ENCODE results near the gene TRIM62. TPM values are rescaled to one million over a fixed set of nuclear protein-coding genes. Genes with fewer than 3 reads are reported as not detected.

TRIM62 gene
- total RNA-seq = 2.3 TPM
- long read RNA-seq, partial matches to known transcripts = 0 of 9 reads
- long read RNA-seq, other reads (novel, unspliced or antisense) = 5 of 9 reads

DNA sequence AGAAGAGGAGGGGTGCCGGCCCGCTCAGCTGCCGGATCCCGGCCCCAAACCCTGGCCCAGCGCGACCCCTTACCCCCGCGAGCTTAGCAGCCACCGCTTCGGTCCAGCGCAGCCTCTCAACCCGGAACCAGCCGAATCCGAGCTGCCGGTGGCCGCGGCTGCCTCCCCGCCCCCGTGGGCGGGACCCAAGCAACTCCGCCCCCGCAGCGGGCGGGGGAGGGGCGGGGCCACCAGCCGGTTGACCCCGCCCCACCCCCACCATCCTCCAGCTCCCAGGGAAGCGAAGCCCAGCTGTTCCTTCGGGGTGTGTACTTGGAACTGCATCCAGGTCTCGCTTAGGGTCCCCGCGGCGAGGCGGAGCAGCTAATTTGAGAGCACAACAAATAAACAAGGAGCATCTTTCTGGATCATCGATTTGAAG, at the start of gene TRIM62:
TSS of gene TRIM62 (minus strand) at position 123 of the 421 bp plus-strand sequence. CDS start 611 bp downstream, outside the sequence.
- intact Hi-C loops (cut with micrococcal nuclease) = no loop called here
- peak within 1 kb of the TSS; percentile 90 for H3K4me3 ChIP-seq
- no peak for TF ChIP-seq CTCF (IDR thresholded peaks at IDR 0.05; ENCODE audit: borderline replicate concordance)
- H3K36me3 ChIP-seq = no peaks in the 10 kb centered on the region
- peak; percentile 91 for DNase-seq
- H3K27ac ChIP-seq (replicated peaks) = peak within 1 kb of the TSS; percentile 84
- H3K4me1 ChIP-seq = peaks cover 29% of the 10 kb centered on the region
- H3K27me3 ChIP-seq (ENCODE audit: low read depth) = no peaks in the 10 kb centered on the region
- H3K9me3 ChIP-seq (replicated peaks) = no peaks in the 10 kb centered on the region

DNA sequence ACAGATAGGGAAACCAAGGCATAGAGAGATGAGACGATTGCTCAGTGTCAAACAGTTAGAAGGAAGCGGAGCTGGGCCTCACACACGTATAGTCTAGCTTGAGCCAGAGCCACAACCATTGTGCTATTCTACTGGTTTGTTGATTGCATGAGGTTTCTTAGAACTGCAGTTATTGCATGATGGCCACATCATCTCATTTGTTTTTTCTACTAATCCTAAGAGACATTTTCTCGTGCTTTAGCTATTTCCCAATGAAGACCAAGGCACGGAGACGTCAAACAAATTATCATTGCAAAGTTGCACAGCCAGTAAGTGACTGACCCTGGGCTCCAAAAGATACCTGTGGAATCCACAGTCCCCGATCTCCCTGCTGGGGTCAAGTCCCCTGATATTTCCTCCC, 49.3 kb upstream of the TRIM62 start:
- H3K9me3 ChIP-seq (replicated peaks) = no peaks in the 10 kb centered on the region
- intact Hi-C loops (cut with micrococcal nuclease) = no loop called here
- no peaks in the 10 kb centered on the region for H3K27me3 ChIP-seq (ENCODE audit: low read depth)
- no peak for DNase-seq
- no peaks in the 10 kb centered on the region for H3K36me3 ChIP-seq
- no peak overlapping the region for H3K27ac ChIP-seq (replicated peaks)
- peaks cover 38% of the 10 kb centered on the region for H3K4me1 ChIP-seq
- H3K4me3 ChIP-seq = no peak overlapping the region
- TF ChIP-seq CTCF (IDR thresholded peaks at IDR 0.05; ENCODE audit: borderline replicate concordance) = no peak

DNA sequence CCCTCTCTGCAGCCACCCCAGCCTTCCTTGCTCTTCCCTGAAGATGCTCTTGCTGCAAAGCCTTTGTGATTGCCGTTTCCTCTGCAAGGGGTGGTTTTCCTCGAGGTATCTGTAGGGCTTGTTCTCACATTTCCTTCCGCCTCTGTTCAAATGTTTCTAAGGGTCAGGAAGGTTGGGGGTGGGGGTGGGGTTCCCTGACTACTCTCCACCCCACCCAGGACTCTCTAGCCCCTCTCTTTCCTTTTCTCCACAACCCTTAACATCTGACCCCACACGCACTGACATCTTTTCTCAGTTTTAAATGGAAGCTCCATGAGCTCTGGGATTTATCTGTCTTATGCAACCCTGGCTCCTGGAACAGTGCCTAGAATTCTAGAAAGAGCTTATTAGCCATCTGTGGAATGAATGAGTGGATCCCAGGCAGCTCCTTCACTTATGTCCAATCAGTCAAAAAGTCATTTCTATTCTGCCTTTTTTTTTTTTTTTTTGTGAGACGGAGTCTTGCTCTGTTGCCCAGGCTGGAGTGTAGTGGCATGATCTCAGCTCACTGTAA, 47.2 kb upstream of the TRIM62 start:
- Histone ChIP-seq H3K27me3 (ENCODE audit: low read depth) (no peaks in the 10 kb centered on the region), H3K27ac (replicated peaks) (peak overlapping the region; percentile 56), H3K4me3 (no peak overlapping the region), H3K9me3 (replicated peaks) (peaks cover 10% of the 10 kb centered on the region), H3K4me1 (peaks cover 22% of the 10 kb centered on the region), H3K36me3 (no peaks in the 10 kb centered on the region)
- intact Hi-C loops (cut with micrococcal nuclease) = loop anchor here (10.0 kb wide), 1 partner anchor 46 kb away; no protein-coding TSS in a partner anchor
- no peak for DNase-seq
- no peak for TF ChIP-seq CTCF (IDR thresholded peaks at IDR 0.05; ENCODE audit: borderline replicate concordance)

- TF ChIP-seq CTCF (IDR thresholded peaks at IDR 0.05; ENCODE audit: borderline replicate concordance) = no peak
- H3K4me1 ChIP-seq = peaks cover 28% of the 10 kb centered on the region
- intact Hi-C loops (cut with micrococcal nuclease) = loop anchor here (10.0 kb wide), 1 partner anchor 49 kb away; no protein-coding TSS in a partner anchor
- H3K4me3 ChIP-seq = no peak overlapping the region
- H3K27ac ChIP-seq (replicated peaks) = no peak overlapping the region
- DNase-seq = no peak
- H3K9me3 ChIP-seq (replicated peaks) = peaks cover 17% of the 10 kb centered on the region
- H3K36me3 ChIP-seq = no peaks in the 10 kb centered on the region
- no peaks in the 10 kb centered on the region for H3K27me3 ChIP-seq (ENCODE audit: low read depth)
Measured at GRCh38 chr1:33225586-33225985, 43.7 kb upstream of the TRIM62 start.

DNA sequence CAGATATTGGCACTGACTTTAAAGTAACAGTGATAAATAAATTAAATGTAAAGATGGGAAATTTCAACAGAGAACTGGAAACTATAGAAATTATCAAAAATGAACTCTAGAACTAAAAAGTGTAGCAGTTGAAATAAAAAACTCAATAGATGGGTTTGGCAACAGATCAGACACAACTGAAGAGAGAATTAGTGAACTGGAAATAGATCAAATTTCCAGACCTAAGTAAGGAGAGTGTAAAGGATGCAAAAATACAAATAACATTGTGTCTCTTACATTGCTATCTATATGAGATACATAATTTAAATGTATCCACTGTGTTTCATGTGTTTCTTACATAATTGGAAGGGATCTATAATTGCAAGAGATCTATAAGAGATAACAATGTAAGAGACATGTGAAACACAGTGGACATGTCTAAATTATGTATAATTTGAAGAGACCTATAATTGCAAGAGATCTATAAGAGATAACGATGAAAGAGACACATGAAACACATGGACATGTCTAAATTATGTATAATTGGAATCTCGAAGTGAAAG, 42.4 kb upstream of the TRIM62 start:
- Histone ChIP-seq H3K36me3 (no peaks in the 10 kb centered on the region), H3K4me1 (peaks cover 31% of the 10 kb centered on the region), H3K27me3 (ENCODE audit: low read depth) (no peaks in the 10 kb centered on the region), H3K4me3 (no peak overlapping the region), H3K9me3 (replicated peaks) (peaks cover 17% of the 10 kb centered on the region), H3K27ac (replicated peaks) (no peak overlapping the region)
- intact Hi-C loops (cut with micrococcal nuclease) = loop anchor here (10.0 kb wide), 1 partner anchor 51 kb away; no protein-coding TSS in a partner anchor
- no peak for DNase-seq
- no peak for TF ChIP-seq CTCF (IDR thresholded peaks at IDR 0.05; ENCODE audit: borderline replicate concordance)
